Subcutaneous adipose tissue (tissue), 4 donors: Measurements from ENCODE around the gene CMIP. TPM values are rescaled to one million over a fixed set of nuclear protein-coding genes. Genes with fewer than 3 reads are reported as not detected.

Experiments used
- CTCF ChIP-seq: fragments of 450-650 bp; IDR thresholded peaks from one replicate; pipeline ENCODE4 v1.5.1; 2016; ENCODE audit warnings: low read depth, mild to moderate bottlenecking, control low read depth, antibody characterized with exemption, moderate library complexity
- total RNA-seq, 4 donors: library from RNA; depleted of rRNA; stranded (reverse); fragments of >200 nt; gene quantifications; one replicate each; pipeline ENCODE4 v1.1.0, GENCODE V29; 2016

Gene CMIP
- total RNA-seq, 4 donors from 2014 or later: 19.9 to 40.3 (median 26.0) TPM

- no peak for TF ChIP-seq CTCF
These were observed 104.4 kb downstream of the CMIP start for GRCh38 chr16:81548876-81549546.

GRCh38 chr16:81549547-81550431 is 105.2 kb downstream of the CMIP start:
- TF ChIP-seq CTCF: no peak

- no peak for TF ChIP-seq CTCF
These were observed 105.8 kb downstream of the CMIP start for GRCh38 chr16:81550432-81550808.

GRCh38 chr16:81551151-81551808 is 106.7 kb downstream of the CMIP start:
- TF ChIP-seq CTCF: no peak

GRCh38 chr16:81551821-81552304 is 107.3 kb downstream of the CMIP start:
- no peak for TF ChIP-seq CTCF

GRCh38 chr16:81552743-81553079 is 108.1 kb downstream of the CMIP start:
- TF ChIP-seq CTCF: no peak
